Loucy (cell line): ENCODE results near the gene FADS3.

Source experiments
- H2AFZ ChIP-seq: fragments of 200-600 bp; sonication (generic); 2 replicates; pipeline ENCODE4 v1.6.0; 2016; ENCODE audit warnings: antibody characterized with exemption, mild to moderate bottlenecking, low read length, moderate library complexity
- H3F3A ChIP-seq: fragments of 200-600 bp; 2 replicates; pipeline ENCODE4 v1.6.0; 2016; ENCODE audit warnings: antibody characterized with exemption, low read depth, mild to moderate bottlenecking
- H3K27me3 ChIP-seq: fragments of 200-600 bp; sonication (generic); 2 replicates; pipeline ENCODE4 v1.6.1; 2014; ENCODE audit warnings: low read length, mild to moderate bottlenecking; ENCODE audit not compliant: insufficient read depth, poor library complexity, severe bottlenecking
- H3K36me3 ChIP-seq: fragments of 200-600 bp; sonication (generic); 2 replicates; pipeline ENCODE4 v1.6.1; 2016; ENCODE audit warnings: low read length; ENCODE audit not compliant: insufficient read depth
- H3K4me1 ChIP-seq: fragments of 200-600 bp; sonication (generic); 2 replicates; pipeline ENCODE4 v1.5.1; 2014; ENCODE audit warnings: low read length, mild to moderate bottlenecking; ENCODE audit not compliant: insufficient read depth, poor library complexity, severe bottlenecking
- H3K4me2 ChIP-seq: fragments of 200-600 bp; sonication (generic); 2 replicates; pipeline ENCODE4 v1.6.0; 2014; ENCODE audit warnings: antibody characterized with exemption, low read length, low read depth, mild to moderate bottlenecking; ENCODE audit not compliant: poor library complexity, severe bottlenecking
- H3K4me3 ChIP-seq: fragments of 200-600 bp; sonication (generic); 2 replicates; pipeline ENCODE4 v1.5.1; 2014; ENCODE audit warnings: low read length, mild to moderate bottlenecking, mixed read lengths; ENCODE audit not compliant: poor library complexity, severe bottlenecking
- H3K79me2 ChIP-seq: fragments of 200-600 bp; sonication (generic); 2 replicates; pipeline ENCODE4 v1.6.1; 2014; ENCODE audit warnings: low read length; ENCODE audit not compliant: insufficient read depth
- H3K9ac ChIP-seq: fragments of 200-600 bp; sonication (generic); 2 replicates; pipeline ENCODE4 v1.6.0; 2014; ENCODE audit warnings: mild to moderate bottlenecking, low read depth, low read length, moderate library complexity; ENCODE audit not compliant: poor library complexity, severe bottlenecking
- H3K9me2 ChIP-seq: fragments of 200-600 bp; sonication (generic); replicated peaks from 2 replicates; pipeline ENCODE4 v1.6.1; 2016; ENCODE audit warnings: low read depth, low read length, mixed read lengths
- H3K9me3 ChIP-seq: fragments of 200-600 bp; sonication (generic); 2 replicates; pipeline ENCODE4 v1.6.1; 2014; ENCODE audit warnings: mild to moderate bottlenecking, antibody characterized with exemption, low read length, low read depth; ENCODE audit not compliant: insufficient read depth
- H4K20me1 ChIP-seq: fragments of 200-600 bp; sonication (generic); 2 replicates; pipeline ENCODE4 v1.6.0; 2014; ENCODE audit warnings: antibody characterized with exemption, low read length, mild to moderate bottlenecking; ENCODE audit not compliant: insufficient read depth, poor library complexity, severe bottlenecking
- EZH2phosphoT487 ChIP-seq: fragments of 200-600 bp; IDR thresholded peaks from 2 replicates; pipeline ENCODE4 v1.6.1; 2018; ENCODE audit warnings: antibody characterized with exemption, mild to moderate bottlenecking, moderate library complexity, borderline replicate concordance
- TF ChIP-seq, protein P1 (sequence below): fragments of 200-600 bp; sonication (generic); conservative IDR thresholded peaks from 2 replicates; pipeline ENCODE4 v1.5.1; 2014; ENCODE audit warnings: mild to moderate bottlenecking, antibody characterized with exemption, low read length

FADS3 gene

GRCh38 chr11:61926235-61926634 is 34.9 kb upstream of the FADS3 start:
- H4K20me1 ChIP-seq = no peaks in the 10 kb centered on the region
- no peak overlapping the region for H3K4me3 ChIP-seq
- no peaks in the 10 kb centered on the region for H3F3A ChIP-seq
- no peak overlapping the region for H3K9ac ChIP-seq
- no peaks in the 10 kb centered on the region for H3K27me3 ChIP-seq
- H3K4me1 ChIP-seq = no peaks in the 10 kb centered on the region
- H2AFZ ChIP-seq = no peak overlapping the region
- H3K9me2 ChIP-seq = no peaks in the 10 kb centered on the region
- no peak overlapping the region for H3K4me2 ChIP-seq
- no peak for TF ChIP-seq EZH2phosphoT487
- TF ChIP-seq, protein P1, sequence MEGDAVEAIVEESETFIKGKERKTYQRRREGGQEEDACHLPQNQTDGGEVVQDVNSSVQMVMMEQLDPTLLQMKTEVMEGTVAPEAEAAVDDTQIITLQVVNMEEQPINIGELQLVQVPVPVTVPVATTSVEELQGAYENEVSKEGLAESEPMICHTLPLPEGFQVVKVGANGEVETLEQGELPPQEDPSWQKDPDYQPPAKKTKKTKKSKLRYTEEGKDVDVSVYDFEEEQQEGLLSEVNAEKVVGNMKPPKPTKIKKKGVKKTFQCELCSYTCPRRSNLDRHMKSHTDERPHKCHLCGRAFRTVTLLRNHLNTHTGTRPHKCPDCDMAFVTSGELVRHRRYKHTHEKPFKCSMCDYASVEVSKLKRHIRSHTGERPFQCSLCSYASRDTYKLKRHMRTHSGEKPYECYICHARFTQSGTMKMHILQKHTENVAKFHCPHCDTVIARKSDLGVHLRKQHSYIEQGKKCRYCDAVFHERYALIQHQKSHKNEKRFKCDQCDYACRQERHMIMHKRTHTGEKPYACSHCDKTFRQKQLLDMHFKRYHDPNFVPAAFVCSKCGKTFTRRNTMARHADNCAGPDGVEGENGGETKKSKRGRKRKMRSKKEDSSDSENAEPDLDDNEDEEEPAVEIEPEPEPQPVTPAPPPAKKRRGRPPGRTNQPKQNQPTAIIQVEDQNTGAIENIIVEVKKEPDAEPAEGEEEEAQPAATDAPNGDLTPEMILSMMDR = no peak
- no peaks in the 10 kb centered on the region for H3K9me3 ChIP-seq
- H3K36me3 ChIP-seq = no peaks in the 10 kb centered on the region
- H3K79me2 ChIP-seq = no peaks in the 10 kb centered on the region

- TF ChIP-seq EZH2phosphoT487 = no peak
- TF ChIP-seq, protein P1 = no peak
- no peaks in the 10 kb centered on the region for H3K4me1 ChIP-seq
Measured at GRCh38 chr11:61925736-61926135, 34.4 kb upstream of the FADS3 start.

DNA sequence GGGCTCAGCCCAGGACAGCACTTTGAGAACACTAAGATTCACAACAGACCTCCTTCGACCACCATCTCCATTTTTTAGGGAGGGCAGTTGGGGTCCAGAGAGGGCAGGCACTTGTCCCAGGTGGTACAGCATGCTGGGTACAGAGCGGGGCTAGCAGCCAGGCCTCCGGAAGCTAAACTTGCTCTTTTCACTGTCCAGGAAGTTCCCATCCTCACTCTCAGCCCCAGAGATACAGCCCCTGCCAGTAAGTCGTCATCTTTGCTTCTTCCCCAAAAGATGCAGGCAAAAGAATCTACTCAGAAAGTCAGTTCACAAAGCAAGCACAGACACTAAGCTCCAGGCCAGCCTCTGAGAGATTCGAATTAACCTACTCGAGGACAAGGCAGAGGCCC is 32.7 kb upstream of the FADS3 start:
- no peaks in the 10 kb centered on the region for H4K20me1 ChIP-seq
- TF ChIP-seq, protein P1 = no peak
- TF ChIP-seq EZH2phosphoT487 = no peak
- H3K9me3 ChIP-seq = no peaks in the 10 kb centered on the region
- no peak overlapping the region for H3K9ac ChIP-seq
- no peaks in the 10 kb centered on the region for H3K27me3 ChIP-seq
- H3K79me2 ChIP-seq = no peaks in the 10 kb centered on the region
- H2AFZ ChIP-seq = no peak overlapping the region
- H3K4me3 ChIP-seq = no peak overlapping the region
- no peaks in the 10 kb centered on the region for H3K36me3 ChIP-seq
- H3K4me2 ChIP-seq = no peak overlapping the region
- no peaks in the 10 kb centered on the region for H3K4me1 ChIP-seq
- H3F3A ChIP-seq = no peaks in the 10 kb centered on the region
- H3K9me2 ChIP-seq = no peaks in the 10 kb centered on the region

More at GRCh38 chr11:61925736-61926135, 34.4 kb upstream of the FADS3 start:
- Histone ChIP-seq H3F3A (no peaks in the 10 kb centered on the region), H3K9me3 (no peaks in the 10 kb centered on the region), H3K9ac (no peak overlapping the region), H3K36me3 (no peaks in the 10 kb centered on the region), H3K9me2 (no peaks in the 10 kb centered on the region), H3K79me2 (no peaks in the 10 kb centered on the region), H3K27me3 (no peaks in the 10 kb centered on the region), H2AFZ (no peak overlapping the region), H3K4me3 (no peak overlapping the region), H4K20me1 (no peaks in the 10 kb centered on the region), H3K4me2 (no peak overlapping the region)
